ENCODE data around the gene GNG12.

The GNG12 gene

DNA sequence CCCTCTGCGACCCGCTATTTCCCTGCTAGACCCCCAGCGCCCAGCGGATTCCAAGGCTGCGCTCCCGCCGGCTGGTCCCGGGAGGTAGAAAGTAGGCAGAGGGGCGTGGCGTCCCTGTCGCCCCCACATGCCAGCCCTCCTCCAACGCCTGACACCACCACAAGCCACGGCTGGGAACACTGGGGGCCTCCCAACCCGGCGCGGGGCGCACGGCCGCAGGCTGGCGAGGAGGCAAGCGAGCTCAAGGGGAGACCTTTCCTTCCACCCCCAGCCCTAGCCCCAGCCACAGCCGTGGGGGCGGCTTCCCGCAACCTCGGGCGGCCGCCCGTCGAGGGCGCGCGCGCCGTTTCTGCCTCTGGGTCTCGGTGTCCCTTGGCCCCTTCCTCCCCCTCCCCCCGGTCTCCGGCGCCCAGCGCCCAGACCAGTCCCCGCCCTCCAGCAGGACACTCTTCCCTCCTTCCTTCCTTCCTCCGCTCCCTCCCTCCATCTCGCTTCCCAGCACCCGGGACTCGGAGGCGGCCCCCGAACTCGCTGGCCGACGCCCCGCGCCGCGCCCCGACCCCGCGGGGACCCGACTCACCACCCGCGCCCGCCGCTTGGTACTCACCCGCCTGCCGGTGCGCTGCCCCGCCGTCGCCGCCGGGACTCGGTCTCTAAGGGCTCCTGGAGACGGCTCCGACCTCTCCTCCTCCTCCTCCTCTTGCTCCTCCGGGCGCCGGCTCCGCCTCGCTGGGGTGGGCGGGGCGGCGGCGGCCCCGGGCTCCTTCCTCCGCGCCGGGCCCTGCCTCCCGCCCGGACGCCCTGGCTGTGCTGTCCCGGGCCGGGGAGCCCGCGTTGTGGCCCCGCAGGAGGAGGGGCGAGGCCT is at the start of gene GNG12:
GNG12 (minus strand) TSS at position 731 of the 865 bp plus-strand sequence. CDS start 125,781 bp downstream, outside the sequence.
- no peak for DNase-seq (ENCODE audit: extremely low read depth in 1 of 2, low read depth in 1 of 2)

GRCh38 chr1:67882196-67882958 is 49.1 kb upstream of the GNG12 start:
- DNase-seq (ENCODE audit: extremely low read depth in 1 of 2, low read depth in 1 of 2), result no peak

DNA sequence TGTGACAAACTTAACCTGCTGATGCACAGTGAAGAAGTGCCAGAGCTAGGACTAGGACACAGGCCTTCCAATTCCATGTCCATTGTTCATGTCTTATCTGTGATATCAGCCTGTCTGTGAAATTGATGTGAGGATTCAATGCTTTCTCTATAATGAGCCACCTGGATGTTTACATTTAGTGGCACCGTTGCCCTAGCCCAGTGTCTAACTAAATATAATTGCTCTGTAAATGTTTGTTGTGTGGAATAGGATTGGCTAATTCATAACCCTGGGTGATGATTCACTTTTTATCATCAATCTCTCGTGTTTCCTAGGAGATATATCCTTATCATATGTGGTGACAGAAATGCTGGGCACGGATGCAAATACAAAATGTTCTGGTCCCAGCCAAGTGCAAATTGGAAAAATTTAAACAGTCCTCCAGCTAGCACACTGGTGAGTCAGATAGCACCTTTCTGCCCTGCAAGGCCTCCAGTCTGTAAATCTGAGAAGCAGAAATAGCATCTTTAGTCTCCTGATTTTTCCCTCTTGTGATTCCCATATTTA is 46.9 kb upstream of the GNG12 start:
- no peak for DNase-seq (ENCODE audit: extremely low read depth in 1 of 2, low read depth in 1 of 2)

- no peak for DNase-seq (ENCODE audit: extremely low read depth in 1 of 2, low read depth in 1 of 2)
Measured at GRCh38 chr1:67879485-67879884, 46.2 kb upstream of the GNG12 start.

DNA sequence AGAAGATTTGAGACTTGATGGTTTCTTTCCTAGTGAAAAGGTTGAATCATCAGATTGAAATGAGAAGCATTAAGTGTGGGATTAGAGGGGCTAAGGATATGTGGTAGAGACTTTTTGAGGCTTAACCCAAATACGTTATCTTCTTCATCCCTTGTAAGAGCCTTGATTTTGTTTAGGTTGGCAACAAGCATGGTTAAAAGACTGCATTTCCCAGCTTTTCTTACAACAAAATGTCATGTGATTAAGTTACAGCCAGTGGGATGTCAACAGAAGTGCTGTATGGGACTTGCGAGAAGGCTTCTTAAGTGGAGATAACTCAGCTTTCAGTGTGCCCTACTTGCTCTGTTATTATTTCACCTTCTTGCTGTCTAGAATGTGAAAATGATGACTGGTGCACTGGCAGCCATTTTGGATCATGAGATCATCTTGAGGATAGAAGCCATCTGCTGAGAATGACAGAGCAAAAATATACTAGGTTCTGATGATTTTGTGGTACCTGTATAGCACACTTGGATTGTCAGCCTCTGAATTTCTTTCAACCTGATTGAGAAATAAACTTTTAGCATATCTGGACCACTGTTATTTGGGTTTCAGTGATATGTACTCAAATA is 41.3 kb upstream of the GNG12 start:
- no peak for DNase-seq (ENCODE audit: extremely low read depth in 1 of 2, low read depth in 1 of 2)

GRCh38 chr1:67869233-67869632 is 36.0 kb upstream of the GNG12 start:
- no peak for DNase-seq (ENCODE audit: extremely low read depth in 1 of 2, low read depth in 1 of 2)

GRCh38 chr1:67863637-67864036 is 30.4 kb upstream of the GNG12 start:
- no peak for DNase-seq (ENCODE audit: extremely low read depth in 1 of 2, low read depth in 1 of 2)

GRCh38 chr1:67862685-67863084 is 29.4 kb upstream of the GNG12 start:
- no peak for DNase-seq (ENCODE audit: extremely low read depth in 1 of 2, low read depth in 1 of 2)

DNA sequence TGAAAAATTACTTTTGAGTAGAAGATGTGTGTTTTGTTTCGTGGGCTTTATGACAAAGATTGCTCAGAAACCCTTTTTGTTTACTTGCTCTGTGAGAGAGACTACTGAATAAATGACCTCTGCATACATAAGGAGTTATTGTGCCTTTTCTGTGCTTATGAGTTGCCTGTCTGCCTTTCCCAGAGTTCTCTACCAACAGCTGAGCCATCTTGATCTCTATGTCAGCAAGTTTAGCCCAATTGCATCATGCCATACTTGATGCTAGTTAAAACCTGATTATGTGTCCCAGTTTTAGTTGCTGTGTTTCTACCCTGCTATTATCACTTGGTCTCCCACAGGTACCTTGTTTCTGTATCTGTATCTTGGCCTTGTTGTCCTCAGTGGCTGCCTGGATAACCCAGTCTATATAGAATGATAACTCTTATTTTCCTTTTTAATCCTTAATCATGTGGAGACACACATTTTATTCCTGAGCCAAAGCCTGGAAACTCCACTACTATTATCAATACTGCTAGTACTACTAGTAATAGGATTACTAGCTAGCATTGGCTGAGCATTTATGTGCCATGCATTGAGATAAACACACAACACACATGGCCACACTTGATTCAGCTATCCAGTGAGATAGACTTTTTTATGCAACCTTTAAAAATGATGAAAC is 28.7 kb upstream of the GNG12 start:
- no peak for DNase-seq (ENCODE audit: extremely low read depth in 1 of 2, low read depth in 1 of 2)

DNA sequence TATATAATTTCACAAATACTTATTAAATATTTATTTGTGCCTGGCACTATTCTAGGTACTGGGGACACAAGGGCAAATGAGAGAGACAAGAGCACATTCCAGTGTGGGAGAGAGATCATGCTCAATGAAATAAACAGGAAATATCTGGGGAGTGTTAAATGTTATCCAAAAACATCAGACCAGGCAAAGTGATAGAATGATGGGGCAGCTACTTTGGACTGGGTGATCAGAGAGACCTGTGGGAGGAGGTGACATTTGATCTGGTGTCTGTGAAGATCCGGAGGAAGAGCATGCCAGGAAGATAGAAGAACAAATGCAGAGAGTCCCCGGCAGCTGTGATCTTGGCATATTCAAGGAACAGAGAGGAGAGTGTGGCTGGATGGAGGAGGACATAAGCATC is 27.5 kb upstream of the GNG12 start:
- no peak for DNase-seq (ENCODE audit: extremely low read depth in 1 of 2, low read depth in 1 of 2)

DNA sequence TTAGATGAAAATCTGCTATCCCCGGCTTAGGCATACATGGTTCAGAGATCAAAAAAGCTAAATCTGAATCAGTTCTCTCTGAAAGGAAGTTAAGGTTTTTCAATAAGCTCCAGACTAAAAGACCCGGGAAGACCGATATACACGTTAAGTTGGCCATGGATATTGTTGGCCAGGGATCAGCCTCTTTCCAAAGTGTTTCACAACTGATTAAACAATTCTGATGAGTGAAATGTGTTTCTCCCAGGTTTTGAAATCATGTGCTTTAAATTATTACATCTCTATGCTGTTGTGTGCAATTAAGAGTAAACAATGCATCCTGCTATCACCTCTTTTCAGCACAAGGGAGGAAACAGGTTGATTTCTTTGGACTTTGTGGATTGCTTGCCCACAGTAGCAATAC is 23.7 kb upstream of the GNG12 start:
- no peak for DNase-seq (ENCODE audit: extremely low read depth in 1 of 2, low read depth in 1 of 2)

- no peak for DNase-seq (ENCODE audit: extremely low read depth in 1 of 2, low read depth in 1 of 2)
Measured at GRCh38 chr1:67855961-67856360, 22.7 kb upstream of the GNG12 start.

- no peak for DNase-seq (ENCODE audit: extremely low read depth in 1 of 2, low read depth in 1 of 2)
Measured at GRCh38 chr1:67855444-67855843, 22.2 kb upstream of the GNG12 start.

DNA sequence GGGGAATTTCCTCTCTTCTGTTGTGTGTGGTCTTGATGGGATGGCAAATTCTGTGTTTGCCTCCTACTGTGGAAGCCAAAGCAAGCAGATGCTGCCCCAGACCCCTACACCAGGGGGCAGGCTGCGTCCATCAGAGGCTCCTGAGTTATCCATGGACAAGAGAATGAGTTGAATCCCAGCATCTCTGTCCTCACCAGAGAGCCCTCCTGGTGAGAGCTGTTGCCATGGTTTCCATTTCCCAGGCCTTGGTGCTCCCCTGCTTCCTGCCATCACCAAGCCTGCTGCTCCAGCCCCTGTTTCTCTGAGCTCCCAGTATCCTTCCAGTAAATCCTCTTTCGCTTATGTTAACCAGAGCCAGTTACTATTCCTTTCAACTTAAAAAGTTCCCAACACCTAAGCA is 20.4 kb upstream of the GNG12 start:
- DNase-seq (ENCODE audit: extremely low read depth in 1 of 2, low read depth in 1 of 2), result no peak

DNA sequence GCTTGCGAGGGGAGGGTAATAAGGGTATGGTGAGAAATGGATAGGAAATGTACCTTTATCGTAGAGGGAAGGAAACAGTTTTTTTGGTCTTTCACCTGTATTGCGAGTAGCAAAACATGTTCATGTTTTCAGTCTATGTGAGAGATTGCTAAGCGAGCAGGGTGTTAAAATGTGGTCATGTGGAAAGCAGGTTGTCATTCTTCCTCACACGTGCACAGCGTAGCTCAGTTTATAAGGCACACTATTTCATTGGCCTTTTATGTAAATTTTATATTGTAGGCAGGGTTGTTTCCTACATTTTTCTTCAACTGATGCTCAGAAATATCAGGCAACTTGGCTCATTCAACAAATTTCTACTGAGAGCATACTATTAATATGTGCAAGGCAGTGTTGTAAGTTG is 18.5 kb upstream of the GNG12 start:
- DNase-seq (ENCODE audit: extremely low read depth in 1 of 2, low read depth in 1 of 2), result no peak

GRCh38 chr1:67850611-67851075 is 17.4 kb upstream of the GNG12 start:
- DNase-seq (ENCODE audit: extremely low read depth in 1 of 2, low read depth in 1 of 2), result no peak

- no peak for DNase-seq (ENCODE audit: extremely low read depth in 1 of 2, low read depth in 1 of 2)
Measured at GRCh38 chr1:67850151-67850551, 16.9 kb upstream of the GNG12 start.

DNA sequence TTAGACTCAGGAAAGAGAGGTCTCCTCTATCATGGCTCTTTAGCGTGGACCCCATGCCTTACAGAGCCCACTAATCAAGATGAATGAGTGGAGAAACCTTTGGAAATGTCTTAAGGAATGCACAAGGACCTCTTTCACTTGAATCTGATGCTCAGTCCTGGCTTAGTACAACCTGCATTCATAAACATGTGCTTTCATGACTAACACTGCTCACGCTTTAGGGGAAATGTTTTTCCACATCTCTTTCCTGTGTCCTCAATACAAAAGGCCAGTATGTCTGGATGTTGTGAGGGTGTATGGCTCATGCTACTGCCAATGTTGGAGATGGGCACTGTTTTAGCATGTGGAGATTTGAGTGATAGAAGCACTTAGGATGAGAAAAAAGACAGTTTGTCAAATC is 14.2 kb upstream of the GNG12 start:
- no peak for DNase-seq (ENCODE audit: extremely low read depth in 1 of 2, low read depth in 1 of 2)

- no peak for DNase-seq (ENCODE audit: extremely low read depth in 1 of 2, low read depth in 1 of 2)
Measured at GRCh38 chr1:67846538-67846937, 13.3 kb upstream of the GNG12 start.

GRCh38 chr1:67844988-67845387 is 11.7 kb upstream of the GNG12 start:
- no peak for DNase-seq (ENCODE audit: extremely low read depth in 1 of 2, low read depth in 1 of 2)

- no peak for DNase-seq (ENCODE audit: extremely low read depth in 1 of 2, low read depth in 1 of 2)
Measured at GRCh38 chr1:67843746-67844145, 10.5 kb upstream of the GNG12 start.
